CD4-positive, alpha-beta T cell treated with Interleukin-12 subunit alpha and Interleukin-12 subunit beta, for 1 hour (primary cell): Measurements from ENCODE around the gene SELPLG.
"Not testable (repeated sequence)": the region's sequence is repeated elsewhere in the genome, so short reads cannot be mapped to it uniquely, and the experiment has no call there.

ENCODE experiments used
- DNase-seq: peaks from one replicate; pipeline ENCODE4 v3.0.0-alpha.2; 2020

SELPLG gene

DNA sequence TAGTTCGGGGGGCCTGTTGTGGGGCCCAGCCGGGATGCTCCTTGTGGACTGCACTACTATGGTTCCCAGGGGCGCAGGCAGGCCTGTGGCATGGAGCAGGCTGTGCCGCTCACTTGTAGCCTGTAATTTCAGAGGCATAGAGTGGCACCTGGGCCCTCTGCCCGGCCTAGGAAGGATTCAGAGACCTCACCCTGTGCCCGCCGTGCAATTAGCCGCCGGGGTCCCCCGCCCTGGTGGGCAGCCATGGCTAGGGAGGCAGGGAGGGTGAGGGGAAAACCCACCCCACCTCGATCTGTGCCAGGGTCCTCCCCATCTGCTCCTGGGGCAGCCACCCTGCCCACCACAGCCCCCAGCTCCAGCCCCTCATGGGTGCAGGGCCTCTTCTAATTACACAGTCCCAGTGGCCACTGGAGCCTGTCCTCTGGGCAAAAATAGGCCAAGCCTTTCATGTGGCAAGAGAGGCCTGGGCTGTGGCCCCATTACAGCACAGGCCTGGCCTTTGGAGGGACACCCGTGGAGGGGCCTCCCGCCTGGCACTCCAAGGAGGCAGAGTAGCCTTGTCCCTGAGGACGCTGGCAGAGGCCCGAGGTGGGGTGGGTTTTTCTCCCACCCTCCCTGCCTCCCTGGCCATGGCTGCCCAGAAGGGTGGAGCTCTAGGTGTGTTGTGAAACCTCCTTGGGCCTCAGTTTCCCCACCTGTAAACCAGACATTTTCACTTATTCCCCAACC lies 30.6 kb downstream of the SELPLG start:
- no peak for DNase-seq

DNA sequence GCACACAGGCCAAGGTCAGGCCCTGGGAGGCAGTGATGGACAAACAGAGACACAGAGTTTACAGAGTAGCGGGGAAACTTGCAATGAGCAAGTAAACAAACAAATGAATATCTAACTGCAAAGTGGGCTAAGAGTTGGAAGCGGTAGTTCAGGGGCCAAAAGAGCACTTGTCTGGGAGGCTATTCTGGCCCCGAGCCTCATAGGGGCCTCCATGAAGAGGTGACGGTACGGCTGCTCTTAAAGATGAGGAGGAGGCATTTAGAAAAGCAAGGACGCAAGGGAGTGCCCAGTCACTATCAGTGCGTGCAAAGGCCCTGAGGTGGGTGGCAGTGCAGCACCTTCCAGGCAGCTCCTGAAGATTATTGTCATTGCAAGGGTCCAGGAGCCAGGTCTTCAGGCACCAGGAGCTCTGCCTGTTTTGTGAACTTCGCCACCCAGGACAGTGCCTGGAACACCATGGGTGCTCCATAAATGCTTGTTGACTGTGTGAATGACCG lies 31.4 kb downstream of the SELPLG start:
- no peak for DNase-seq

DNA sequence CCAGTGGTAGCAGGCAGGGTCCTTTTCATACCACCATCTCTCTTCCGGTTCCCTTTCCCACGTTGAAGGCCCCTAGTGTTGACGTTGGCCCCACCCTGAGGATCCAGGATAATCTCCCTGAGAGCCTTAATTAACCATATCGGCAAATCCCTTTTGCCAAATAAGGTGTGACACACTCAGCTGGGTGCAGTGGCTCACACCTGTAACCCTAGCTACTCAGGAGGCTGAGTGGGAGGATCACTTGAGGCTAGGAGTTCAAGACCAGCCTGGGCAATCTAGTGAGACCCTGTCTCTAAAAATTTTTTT lies 33.0 kb downstream of the SELPLG start:
- DNase-seq: no peak

DNA sequence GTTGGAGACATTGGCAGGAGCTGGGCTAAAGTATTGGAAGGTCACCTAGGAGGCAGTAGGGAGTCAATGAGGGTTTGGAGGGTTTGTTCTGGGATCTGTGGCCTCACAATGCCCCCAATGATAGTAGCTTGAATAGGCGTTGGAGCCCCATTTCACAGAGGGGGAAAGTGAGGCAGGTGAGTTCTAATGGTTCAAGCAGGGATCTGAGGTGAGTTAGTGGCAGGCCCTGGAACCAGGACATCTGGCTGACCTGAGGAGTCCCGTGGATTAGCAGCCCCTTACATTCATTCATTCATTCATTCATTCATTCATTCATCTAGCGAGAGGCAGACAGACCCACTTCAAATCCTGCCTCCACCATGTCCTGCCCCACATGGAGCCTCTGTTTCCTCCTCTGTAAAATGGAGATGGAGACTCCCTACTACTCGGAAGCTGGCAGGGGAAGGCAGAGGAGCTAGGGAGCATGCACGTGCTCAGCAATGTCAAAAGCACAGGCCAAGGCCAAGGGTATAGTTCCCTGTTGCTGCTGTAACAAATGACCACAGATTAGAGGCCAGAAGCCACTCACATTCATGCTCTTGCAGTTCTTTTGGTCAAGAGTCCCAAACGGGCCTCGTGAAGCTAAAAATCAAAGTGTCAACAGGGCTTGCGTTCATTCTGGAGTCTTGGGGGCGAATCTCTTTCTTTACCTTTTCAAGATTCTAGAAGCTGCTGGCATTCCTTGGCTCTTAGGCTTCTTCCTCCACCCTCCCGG lies 33.6 kb downstream of the SELPLG start:
- no peak for DNase-seq

DNA sequence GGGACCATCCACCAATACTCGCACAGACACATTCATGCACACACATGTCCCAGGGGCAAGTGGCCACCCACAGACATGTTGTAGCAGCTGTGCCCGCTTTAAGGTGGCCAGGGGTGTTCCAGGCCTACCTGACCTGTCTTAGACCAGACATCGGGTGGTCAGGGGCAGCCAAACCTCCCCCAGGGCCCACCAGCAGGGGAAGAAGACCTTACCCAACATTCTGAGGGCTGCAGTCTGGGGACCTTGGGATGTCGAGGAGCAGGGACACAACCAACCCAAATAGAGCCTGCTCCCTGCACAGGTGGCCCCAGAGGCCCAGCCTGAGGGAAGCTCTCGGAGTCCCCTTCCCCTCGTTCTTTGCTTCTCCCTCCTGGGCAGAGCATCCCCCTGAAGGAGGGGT lies 34.2 kb downstream of the SELPLG start:
- DNase-seq: no peak

DNA sequence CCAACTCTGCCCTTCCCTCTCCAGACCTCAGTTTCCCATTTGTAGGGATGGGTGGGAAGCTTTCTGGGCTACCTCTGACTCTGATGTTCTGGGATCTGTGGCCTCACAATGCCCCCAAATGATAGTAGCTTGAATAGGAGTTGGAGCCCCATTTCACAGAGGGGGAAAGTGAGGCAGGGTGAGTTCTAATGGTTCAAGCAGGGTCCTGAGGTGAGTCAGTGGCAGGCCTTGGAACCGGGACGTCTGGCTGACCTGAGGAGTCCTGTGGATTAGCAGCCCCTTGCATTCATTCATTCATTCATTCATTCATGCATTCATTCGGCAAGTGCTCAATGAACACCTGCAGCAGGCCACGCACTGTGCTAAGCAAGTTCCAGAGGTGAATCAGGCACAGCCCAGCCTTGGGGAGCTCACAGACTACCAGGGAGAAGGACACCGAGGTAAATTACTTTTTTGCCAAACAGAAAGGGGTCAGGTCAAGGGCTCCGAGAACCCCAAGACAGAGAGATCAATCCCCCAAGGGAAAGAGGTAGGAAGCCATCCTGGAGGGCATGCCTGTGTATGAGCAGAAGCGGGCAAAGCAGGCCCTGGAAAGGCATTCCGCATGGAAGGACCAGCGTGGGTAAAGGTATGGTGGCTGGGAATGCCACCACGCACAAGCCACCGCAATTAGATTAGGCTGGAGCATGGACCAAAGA lies 35.0 kb downstream of the SELPLG start:
- no peak for DNase-seq

DNA sequence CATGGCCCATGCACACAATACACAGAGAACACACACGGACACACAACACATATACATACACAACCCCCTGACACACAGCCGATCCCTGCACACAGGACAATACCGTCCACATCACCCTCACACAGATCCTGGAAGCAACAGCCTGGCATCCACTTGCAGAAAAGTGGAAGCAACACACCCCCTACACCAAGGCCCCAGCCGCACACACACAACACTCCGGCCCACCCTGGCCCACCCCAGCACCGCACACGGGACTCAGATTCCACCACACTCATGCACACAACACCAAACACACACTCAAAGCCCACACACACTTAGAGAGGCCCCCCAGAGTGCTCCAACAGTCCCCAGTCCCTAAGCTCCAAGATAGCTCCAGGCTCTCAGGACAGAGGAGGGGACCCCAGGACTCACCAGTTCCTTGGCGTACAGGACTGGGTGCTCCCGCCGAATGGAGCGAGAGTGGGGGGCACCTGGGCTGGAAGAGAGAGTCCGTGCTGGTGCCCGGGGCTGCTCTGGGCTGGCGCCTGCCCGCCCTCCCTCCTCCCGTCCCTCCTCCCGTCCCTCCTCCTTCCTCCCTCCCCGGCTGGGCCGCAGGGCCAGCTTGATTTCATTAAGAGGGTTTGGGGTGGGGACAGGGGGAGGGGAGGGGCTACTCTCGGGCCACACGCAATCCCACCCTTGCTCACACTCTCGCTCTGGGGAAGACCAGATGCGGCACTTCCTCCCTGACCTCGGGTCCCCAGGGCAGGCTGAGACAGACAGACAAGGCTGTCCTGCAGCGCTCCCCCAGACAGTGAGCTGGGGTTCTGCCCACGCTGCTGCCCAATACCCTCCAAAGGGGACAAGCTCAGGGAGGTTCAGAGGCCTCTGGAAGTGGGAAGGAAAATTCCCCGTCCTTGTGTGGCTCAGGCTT lies 35.9 kb downstream of the SELPLG start, which contains the start of gene TMEM119:
TSS of gene TMEM119 (minus strand) at position 526 of the 913 bp plus-strand sequence. CDS start 5,701 bp downstream, outside the sequence.
- DNase-seq: no peak

DNA sequence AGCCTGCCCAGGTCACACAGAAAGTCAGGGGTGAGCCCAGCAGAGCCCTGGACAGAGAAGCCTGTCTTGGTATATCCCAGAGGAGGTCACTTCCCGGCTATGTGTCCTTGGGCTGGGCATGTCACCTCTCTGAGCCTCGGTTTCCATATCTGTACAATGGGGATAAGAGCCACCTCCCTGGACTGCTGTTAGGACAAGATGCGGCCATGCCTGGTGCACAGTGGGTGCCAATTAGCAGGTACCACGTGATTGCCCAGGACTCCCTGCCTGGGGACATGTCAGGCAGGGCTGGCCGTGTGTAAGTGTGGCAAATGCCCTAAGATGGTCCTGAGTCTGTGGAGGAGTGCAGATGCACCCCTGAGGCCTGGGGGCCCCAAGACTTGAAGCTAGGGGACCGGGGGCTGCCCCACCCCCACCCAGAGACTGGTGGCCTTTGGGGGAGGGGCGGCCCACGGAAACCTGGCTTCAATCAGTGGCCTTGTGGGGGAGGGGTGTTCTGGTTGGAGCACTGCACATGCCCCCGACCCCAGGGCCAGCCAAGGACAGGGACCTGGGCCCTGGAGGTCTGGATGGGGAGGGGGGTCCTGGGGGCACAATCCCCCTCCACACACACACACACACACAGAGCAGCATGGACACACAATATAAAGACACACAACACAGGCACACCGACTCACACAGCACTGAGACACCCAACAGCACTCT lies 36.7 kb downstream of the SELPLG start:
- DNase-seq: no peak

DNA sequence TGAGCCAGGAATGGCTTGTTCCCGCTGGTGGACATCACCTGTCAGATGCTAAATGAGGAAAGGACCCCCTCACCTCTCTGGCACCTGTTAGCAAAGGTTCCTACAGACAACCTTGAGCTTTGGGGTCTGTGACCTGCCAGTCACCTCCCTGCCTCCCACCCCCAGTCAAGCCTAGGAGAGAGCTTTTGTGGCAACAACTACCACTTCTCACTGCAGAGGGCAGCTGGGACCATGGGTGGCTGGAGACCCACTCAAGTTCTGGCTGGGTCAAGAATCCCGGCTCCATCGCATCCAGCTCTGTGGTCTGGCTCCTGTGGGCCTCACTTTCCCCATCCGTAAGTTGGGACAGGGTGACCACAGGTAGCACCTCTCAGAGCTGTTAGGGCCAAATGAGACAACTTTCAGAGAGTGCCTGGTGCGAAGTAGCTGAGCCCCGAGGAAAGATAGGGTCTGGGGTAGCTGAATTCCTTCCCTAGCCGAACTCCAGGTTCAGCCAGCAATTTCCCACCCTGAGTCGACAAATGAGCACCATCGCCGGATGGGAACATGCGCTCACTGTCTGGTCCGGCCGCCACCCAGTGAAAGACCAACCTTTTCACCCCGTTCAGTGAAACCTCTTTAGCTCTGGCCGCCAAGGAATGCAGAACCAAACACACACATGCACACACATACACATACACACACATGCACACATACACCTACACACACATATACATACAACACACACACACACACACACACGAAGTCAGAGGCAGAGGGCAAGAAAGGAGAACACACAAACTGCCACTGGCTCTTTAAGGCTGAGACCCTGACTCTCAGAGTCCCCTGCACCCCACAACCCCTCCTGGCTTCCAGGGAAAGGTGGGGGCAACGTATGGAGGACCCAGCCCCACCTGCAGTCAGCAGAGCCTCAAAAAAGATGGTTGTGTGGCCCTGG lies 37.7 kb downstream of the SELPLG start:
- no peak for DNase-seq

DNA sequence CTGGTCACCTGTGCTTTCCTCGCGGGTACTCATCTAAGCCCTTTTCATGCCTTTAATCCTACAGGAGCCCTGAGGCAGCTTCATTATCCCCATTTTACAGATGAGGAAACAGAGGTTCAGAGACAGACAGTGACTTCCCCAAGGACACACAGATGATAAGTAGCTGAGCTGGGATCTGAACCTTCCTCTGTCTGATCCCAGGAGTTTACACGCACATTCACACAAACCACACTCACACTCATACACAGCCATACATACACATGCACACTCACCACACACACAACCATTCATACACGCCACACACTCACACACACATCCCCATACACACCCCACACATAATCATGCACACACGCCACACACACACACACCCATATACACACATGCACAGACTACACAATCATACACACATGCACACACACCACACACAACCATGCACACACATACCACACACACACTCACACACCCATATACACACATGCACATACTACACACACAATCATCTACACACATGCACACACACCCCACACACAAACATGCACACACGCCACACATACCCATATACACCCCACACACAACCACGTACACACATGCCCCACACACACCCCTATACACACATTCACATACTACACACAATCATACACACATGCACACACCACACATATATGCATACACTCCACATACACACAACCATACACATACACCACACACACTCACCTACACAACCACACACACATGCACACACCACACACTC lies 38.6 kb downstream of the SELPLG start:
- DNase-seq: no peak

DNA sequence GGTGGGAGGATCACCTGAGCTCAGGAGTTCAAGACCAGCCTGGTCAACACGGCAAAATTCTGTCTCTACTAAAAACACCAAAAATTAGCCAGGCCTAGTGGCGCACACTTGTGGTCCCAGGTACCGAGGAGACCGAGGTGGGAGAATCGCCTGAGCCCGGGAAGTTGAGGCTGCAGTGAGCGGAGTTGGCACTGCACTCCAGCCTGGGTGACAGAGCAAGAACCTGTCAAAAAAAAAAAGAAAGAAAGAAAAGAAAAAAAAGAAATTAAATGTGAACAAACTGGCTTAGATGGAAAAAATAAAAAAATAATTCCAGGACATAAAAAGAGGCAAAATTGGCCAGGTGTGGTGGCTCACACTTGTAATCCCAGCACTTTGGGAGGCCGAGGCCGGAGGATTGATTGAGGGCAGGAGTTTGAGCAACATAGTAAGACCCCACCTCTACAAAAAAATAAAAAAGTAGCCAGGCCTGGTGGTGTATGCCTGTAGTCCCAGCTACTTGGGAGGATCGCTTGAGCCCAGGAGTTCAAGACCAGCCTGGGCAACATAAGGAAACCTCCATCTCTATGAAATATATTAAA lies 39.3 kb downstream of the SELPLG start:
- no peak for DNase-seq

DNA sequence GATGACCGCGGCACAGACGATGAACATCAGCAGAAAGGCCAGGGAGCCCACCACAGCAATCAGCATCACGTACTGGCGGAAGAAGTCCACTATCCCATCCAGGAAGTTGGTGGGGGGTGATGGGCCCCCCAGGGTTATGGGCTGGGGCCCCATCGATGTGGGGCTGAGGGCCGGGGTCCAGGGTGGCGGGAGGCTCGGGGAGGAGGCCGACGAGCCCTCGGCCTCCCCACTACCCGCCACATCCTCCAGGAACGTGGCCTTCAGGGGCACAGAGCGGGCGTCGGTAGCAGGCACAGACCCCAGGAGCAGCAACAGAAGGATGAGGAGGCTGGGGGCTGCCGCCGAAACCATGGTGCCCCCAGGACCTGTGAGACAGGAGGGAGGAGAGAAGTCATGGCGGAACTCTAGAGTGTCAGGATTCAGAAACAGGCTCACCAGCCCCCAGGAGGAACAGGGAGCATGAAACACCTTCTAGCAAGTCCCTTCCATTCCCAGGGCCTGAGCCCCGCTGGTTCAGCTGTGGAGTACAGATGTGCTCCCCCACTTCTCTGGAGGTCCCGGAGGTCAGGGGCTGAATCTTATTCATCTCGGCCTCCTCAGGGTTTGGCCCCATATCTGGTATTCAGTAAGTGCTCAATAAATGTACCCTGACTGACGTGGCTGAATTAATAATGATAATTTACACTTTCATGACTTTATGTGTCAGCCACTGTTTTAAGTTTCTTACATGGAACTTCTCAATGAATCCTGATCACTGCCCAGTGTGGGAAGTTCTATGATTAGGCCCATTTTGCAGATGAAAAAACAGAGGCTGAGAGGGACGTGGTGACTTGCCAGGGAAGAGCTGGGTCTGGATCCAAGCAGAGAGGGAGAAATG lies 41.4 kb downstream of the SELPLG start:
- DNase-seq: no peak

DNA sequence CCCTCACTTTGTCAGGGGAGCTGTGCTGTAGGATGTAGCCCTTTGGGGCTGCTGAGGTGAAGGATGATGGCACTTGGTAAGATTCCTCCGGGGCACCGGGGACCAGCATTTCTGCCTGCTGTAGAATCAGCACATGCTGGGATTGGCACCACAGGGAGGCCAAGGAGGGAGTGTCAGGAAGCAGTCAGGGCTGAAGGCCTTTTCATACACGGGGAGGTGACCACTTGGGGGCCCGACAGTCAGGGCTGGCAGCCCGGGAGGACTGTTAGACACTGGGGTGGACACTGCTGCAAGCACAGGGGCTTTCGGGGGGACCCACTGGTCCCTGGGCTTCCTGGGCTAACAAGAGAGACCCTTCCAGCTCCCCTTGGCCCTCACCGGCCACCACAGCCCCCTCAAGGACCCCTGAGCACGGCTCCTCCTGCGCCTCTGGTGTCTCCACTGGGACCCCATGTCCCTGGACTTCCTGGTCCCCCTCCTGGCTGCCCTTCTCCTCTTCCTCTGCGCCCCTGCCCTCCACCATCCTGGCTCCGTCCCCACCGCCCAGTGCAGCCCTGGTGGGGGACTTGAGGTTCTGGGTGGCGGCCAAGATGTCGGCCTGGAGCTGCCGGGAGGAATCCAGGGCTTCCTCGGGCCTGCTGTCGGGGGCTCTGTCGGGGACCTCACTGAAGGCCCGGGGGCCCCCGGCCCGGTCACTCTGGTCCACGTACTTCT lies 42.3 kb downstream of the SELPLG start:
- DNase-seq: no peak

DNA sequence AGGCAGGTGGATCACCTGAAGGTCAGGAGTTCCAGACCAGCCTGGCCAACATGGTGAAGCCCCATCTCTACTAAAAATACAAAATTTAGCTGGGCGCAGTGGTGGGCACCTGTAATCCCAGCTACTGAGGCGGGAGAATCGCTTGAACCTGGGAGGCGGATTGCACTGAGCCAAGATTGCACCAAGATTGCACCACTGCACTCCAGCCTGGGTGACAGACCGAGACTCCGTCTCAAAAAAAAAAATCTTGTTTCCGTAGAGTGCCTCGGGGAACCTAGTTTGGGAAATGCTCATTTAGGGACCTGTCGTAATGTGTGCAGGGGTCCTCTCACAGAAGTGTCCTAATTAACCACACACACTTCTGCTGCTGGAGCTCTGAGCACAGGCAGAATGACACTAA lies 43.2 kb downstream of the SELPLG start:
- not testable (repeated sequence) for DNase-seq

DNA sequence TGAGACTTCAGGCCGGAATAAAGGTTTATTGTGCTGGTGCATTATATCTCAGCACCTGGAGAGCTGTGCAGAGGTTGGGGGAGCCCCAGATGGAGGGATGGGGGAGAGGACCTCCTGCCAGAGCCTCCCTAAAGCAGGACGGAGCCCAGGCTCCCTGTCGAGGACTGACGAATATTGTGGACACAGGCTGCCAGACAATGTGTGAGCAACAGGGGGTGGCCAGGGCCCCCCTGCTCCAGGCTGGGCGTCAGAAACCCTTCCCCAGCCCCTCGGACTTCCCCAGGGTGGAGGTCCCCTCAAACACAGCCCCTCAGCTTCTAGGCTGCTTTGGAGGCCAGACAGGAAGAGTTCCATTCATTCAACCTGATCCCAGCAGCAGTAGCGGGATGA lies 43.9 kb downstream of the SELPLG start:
- DNase-seq: no peak

DNA sequence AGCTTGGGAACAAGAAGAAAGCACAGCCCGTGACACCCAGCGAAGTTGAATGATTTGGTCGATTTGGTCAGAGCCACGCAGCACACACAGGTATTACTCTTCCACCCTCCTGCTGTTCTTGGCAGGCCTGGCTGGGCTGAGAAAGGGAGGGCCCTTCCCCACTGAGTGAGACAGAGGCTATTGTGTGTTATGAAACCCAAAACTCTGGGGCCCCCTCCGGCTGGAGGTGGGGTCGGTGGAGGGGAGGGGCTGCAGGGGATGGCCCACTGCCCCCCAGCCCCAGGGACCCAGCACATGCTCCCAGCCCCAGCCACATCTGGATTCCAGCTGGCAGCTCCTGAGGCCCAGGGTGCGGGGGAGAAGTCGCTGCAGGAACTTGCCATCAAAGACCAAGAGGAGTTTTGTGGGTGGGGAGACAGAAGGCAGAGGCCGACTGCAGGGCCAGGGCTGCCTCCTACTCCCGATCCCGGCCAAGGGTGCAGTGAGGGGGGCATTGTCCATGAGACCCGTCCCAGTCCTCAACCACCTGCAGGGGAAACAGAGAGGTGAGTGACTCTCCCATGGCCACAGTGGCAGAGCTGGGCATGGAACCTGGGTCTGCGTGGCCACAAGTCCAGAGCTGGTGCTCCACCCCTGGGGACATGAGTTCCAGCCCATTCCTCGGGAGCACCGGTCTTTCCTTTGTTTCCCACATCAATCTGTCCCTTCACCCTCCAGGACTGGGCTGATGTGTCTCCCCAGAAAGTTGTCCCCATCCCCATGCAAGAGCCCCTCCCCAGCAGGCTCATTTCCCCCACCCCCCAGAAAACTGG lies 44.5 kb downstream of the SELPLG start:
- DNase-seq: no peak

DNA sequence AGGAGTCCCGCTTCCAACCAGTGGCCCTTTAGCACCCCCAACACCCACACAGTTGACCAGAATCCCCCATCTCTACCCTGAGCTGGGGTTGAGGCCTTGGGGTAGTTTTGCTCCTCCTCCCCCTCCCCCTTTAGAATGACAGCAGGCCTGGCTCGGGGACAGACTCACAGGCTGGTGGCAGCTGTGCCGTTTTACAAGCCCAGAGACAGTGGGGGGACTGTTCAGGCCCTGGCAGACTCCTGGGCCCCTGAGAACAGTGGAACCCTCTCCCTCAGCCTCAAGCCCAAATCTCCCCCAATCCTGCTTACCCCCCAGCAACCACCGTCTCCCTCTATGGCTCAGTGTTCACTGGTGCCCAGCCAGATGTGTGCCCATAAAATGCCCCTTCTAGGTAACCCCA lies 45.9 kb downstream of the SELPLG start:
- DNase-seq: no peak
